ENCODE results near the gene CAPG. TPM values are rescaled to one million over a fixed set of nuclear protein-coding genes. Genes with fewer than 3 reads are reported as not detected.
"Not testable (repeated sequence)": the region's sequence is repeated elsewhere in the genome, so short reads cannot be mapped to it uniquely, and the experiment has no call there.

CAPG gene
- total RNA-seq, 1 donor from 2014 or later = 63.1 TPM

DNA sequence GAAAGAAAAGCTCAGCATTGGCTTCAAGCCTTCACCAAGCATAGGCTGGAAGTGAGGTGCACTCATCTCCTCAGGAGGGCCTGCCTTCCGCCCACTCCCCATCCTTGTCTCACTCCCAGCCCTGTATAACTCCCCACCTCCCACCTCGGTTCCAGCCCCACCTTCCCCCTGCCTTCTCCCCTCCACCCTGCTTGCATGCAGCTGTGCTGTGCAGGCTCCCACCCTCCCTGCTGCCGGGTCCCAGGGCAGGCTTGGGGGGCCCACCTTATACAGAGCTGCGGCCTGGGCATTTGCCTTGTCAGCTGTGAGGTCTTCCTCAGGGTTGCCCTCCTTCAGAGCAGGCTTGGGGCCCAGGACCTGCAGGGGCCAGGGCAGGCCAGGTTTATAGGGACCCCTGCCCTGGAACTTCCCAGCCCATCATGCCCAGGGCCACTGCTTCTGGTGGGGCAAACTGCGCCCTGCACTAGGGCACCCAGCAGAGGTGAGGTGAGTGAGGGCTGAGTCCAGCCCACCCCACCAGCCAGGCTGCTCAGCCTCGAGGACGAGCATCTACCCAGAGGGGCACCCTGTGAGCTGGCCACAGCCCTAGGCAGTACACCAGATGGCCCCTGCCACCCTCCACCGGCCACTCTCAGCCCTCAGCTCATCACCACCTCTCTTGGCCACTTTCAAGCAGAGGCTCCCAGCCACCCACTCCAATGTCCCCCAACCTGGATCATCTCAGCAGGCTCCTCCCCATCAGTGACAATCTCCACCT, 11.6 kb downstream of the CAPG start:
- no peak for DNase-seq (ENCODE audit: extremely low read depth, low read depth, low spot score)

DNA sequence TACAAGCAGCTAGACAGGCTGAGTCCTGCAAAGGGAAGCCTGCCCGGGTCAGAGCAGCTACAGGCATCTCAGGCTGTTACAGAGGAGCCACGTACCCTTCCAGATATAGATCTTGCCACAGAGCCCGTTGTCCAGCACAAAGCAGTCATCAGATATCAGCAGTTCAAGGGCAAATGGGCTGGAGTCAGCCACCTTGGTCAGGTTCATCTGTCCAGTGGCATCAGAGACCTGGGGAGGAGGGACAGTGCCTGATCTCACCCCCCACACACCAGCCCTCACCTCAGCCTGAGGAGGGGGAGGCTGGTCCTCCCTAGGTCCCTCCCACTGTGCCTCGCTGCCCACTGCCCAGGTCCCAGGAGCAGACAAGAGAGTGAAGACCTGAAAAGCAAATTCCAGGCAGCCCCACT, 12.2 kb downstream of the CAPG start:
- DNase-seq (ENCODE audit: extremely low read depth, low read depth, low spot score) = no peak

DNA sequence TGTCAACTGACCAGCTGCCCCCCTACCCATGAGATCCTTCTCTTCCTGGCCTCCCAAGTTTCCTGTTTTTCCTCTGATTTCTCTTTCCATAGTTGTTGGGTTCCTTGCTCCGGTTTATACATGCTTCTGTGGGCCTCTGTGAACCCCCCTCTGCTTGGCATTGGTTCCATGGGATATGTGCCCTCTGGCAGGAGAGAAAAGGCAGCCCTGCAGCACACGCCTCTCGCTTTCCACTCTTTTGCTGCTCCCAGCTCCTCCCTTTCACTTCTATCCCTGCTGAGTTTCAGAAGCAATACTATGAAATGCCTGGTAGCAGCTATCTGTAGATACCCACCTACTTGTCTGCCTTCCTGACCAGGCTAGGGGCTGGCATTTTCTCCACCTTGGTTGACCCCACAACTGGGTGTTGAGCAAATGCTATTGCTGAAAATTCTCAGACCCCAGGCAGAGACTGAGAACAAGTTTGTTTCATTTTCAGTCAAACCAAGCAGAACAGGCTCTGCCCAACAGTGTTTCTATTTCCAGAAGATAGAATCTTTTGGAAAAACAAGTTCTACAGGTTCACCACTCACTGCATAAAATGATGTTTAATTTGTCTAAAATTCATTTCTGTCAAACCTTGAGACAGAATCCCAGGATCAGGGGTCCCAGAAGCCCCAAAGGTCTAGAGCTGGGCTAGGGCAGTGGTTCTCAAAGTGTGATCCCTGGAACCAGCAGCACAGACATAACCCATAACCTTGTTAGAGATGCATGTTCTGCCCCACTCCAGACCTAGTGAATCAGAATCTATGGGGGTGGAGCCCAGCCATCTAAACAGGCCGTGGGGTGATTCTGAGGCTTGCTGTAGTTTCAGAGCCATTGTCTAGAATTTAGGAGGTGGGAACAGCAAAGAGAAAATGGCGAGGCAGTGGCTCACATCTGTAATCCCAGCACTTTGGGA, 13.4 kb downstream of the CAPG start:
- DNase-seq (ENCODE audit: extremely low read depth, low read depth, low spot score) = no peak

DNA sequence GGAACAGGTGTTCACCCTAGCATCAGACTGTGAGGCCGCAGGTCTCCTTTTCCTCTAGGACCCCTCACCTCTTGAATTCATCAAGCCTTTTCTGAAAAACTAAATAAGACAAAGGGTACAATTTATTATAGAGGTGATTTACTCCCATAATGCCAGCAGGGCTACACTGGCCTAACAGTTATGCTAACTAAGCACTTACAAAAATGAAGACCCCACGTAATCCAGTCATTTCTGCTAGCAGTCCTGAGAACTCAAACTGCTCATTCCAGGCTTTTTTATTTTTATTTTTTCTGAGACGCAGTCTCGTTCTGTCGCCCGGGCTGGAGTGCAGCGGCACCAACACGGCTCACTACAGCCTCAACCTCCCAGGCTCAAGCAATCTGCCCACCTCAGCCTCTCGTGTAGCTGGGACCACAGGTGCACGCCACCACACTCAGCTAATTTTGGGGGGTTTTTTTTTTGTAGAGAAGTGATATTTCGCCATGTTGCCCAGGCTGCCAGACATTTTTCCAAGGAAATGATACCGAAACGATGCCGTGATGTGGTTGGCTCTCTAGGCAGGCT, 14.2 kb downstream of the CAPG start:
- DNase-seq (ENCODE audit: extremely low read depth, low read depth, low spot score) = no peak

DNA sequence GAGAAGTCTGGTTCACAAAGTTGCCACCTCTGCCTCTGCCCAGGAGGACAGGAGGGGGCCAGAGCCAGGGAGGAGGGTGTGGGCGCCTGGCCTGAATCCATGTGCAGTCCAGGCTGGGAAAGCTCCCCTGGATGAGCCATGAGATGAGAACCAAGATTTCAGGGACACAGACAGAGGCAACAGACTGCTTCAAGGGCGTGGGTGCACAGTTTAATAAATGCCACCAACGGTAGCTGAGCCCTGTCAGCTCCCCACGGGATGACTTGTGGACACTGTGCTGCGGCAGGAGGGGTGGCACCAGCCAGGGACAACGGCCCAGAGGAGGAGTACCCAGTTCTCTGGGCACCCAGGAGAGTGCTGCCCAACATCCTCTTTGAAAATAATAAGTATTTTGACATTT, 15.2 kb downstream of the CAPG start:
- no peak for DNase-seq (ENCODE audit: extremely low read depth, low read depth, low spot score)

DNA sequence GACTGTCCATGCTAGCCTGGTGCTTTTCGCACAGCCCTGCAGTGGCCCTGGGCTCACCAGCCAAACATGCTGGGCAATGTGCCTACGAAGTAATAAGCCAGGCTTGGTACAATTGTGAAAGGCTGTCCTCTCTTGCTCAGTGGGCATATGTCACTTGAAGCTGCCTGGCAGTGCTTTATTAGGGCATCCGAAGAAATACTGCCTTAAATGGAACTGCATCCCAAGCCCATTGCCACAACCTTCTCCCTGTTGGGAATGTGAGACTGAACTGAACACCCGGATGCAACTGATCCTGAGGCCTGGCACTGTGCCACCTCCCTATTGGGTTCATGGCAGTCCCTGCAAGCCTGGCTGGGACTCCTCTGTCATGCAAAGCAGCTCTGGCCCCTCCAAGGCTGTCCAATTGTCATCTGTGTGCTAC, 15.9 kb downstream of the CAPG start:
- DNase-seq (ENCODE audit: extremely low read depth, low read depth, low spot score) = no peak

DNA sequence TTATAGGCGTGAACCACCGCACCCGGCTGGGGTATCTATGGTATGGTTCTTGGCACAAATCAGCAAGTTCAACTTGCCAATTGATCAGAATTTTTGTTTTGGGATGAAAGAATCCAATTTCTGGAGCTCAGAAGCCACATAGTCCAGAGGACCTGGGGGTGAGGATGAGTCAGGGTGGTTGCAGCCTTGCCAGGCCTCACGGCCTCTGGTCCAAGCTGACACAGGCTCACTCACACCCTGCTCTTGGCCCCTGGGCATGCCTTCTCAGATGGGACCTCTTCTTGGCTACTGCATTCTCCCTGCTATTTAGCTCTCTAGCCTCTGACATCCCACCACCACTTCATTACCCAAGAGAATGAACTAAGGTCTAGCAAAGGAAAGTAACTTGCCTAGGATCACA, 16.3 kb downstream of the CAPG start:
- no peak for DNase-seq (ENCODE audit: extremely low read depth, low read depth, low spot score)

DNA sequence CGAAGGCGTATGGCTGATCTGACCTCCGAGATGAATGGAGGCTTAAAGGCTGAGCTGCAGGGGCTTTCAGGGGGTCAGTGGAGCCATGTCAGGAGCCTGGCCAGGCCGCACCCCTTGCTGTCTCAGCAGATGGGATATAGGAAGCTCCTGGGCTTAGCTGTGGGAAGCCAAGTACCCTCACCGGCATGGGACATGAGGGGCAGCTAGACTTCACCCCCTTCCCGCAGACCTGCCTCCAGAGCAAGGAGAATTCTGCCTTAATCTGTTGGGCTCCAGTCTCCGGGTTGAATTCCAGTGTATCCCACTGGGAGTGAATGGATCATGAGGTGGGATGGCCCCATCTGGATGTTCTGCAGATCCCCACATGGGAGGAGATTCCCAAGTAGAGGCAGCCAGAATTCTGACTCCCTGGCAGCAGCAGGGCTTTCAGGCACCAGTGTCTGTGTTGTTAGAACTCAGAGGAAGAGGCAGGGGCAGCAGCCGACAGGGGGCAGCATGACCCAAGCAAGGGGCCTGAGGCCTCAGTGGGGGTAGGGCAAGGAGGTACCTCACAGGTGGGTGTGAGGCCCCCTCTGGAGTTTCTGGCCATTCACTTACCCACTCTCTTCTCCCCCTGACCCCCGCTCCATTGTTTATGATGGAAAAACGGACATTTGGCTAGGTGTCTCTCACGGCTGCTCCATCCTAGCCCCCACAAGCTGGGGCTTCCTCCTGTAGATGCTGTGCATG, 19.1 kb downstream of the CAPG start:
- DNase-seq (ENCODE audit: extremely low read depth, low read depth, low spot score) = no peak

DNA sequence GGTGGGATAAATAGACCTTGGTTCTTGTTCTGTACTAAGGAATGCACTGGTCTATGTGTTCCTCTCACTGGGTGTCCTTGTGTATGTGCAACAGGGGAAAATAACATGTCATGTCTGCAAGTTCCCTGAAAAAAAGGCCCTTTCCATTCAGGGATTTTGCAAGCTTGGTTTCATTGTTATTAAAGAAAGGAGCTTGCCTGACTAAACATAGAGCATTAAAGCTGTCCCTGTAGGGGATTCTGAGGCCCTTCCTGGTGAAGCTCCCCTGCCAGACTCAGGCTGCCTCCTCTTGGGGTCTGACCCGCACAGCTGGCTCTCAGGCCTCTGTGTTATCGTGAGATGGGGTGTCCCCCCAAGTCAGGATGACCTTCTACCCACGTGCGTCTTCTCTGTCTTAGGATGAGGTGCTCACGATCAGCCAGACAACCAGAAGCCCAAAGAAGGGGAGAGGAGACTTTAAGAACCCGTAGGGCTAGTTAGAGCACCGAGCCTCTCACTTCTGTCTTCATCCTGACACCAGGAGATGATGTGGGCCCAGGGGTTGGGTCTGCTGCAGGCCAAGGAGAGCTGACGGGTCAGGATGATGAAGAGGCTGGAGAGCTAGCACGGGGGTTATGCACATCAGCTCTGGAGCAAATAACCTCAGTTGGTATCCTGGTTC, 21.2 kb downstream of the CAPG start:
- DNase-seq (ENCODE audit: extremely low read depth, low read depth, low spot score) = no peak

DNA sequence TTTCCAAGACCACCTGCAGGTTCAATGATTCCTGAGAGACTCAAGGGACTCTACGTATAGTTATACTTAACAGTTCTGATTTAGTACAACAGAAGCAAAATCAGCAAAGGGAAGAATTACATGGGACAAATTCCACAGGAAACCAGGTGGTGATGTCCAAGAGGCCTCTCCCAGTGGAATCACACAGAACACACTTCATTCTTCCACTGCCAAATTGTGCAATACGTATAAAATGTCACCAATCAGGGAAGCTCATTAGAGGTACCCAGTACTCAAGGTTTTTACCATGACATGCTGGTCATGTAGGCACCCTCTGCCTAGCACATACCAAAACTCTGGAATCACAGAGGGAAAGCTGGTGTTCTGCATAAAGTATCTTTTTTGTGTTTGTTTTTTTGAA, 22.4 kb downstream of the CAPG start:
- no peak for DNase-seq (ENCODE audit: extremely low read depth, low read depth, low spot score)

DNA sequence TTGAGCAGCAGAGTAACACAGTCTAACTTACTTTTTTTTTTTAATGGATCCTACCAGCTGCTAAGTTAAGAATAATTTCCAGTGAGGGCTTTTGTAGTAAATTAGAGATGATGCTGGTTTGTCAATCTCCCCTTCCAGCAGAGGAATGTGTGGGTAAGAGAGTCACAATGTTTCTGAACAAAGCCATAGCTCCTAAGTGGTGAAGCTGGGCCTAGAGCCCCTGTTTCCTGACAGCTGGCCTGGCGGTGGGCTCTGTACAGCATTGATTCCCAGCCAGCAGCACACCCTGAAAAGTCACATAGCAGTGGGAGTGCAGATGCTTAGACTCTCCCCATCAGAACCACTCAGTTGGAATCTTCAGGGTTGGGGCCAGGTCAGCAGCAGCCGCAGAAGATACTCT, 24.4 kb downstream of the CAPG start:
- DNase-seq (ENCODE audit: extremely low read depth, low read depth, low spot score) = no peak

DNA sequence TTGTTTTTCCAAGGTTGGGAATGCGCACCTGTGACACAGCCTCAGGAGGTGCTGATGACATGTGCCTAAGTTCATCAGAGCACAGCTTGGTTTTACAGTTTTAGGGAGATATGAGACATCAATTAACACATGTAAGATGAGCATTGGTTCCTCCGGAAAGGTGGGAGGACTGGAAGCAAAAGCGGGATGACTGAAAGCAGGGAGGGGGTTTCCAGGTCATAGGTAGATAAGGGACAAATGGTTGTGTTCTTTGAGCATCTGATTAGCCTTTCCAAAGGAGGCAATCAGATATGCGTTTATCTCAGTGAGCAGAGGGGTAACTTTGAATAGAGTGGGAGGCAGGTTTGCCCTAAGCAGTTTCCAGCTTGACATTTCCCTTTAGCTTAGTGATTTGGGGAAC, 26.3 kb downstream of the CAPG start:
- no peak for DNase-seq (ENCODE audit: extremely low read depth, low read depth, low spot score)

DNA sequence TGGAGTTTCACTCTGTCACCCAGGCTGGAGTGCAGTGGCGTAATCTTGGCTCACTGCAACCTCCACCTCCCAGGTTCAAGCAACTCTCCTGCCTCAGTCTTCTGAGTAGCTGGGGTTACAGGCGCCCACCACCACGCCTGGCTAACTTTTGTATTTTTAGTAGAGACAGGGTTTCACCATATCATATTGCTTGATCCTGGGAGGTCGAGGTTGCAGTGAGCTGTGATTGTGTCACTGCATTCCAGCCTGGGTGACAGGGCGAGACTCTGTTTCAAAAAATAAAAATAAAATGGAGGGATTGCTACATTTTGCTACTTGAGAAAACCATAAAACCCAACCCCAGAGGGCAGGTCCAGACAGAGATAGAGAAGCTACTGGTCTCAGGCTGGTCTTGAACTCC, 27.0 kb downstream of the CAPG start:
- not testable (repeated sequence) for DNase-seq (ENCODE audit: extremely low read depth, low read depth, low spot score)

DNA sequence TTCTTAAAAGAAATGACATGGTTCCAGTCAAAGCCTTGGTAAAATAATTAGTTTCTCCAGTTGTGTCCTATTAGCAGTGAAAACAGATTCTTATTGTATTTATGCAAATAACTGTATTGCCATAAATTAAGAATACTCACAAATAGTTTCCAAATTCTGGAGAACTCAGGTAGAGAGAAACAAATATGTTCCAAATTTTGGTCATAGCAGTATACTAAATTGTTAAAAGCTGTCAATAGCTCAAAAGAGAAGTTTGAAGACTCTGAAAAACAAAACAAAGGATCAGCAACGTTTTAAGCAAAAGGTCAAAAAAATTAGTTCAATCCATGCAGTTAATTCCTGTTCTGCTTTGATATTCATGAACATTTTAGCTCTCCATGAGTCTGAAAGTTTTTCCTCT, 30.1 kb downstream of the CAPG start:
- DNase-seq (ENCODE audit: extremely low read depth, low read depth, low spot score) = no peak

DNA sequence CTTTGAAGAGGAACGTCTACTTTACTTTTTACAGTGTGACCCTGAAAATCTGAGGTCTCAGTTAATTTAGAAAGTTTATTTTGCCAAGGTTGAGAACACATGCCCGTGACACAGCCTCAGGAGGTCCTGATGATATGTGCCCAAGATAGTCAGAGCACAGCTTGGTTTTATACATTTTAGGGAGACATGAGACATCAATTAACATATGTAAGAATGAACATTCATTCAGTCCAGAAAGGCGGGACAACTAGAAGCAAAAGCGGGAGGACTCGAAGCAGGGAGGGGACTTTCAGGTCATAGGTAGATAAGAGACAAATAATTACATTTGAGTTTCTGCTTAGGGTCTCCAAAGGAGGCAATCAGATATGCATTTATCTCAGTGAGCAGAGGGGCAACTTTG, 31.9 kb downstream of the CAPG start:
- no peak for DNase-seq (ENCODE audit: extremely low read depth, low read depth, low spot score)

DNA sequence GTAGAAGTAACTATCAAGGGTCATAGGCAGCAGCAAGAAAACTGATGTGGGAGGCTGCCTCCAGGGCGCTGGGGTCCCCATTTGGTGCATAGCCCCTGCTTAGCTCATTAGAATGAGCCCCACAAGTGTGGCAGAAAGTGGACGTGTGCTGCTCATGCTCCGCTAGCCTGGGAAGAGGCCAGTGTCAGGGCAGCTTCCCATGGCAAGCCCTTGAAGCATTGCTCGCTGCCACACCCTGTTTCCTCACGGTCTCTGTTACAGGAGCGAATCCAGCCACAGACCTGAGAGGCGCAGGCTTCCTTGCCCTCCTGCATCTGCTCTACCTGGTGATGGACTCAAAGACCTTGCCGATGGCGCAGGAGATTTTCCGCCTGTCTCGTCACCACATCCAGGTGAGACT, 33.1 kb downstream of the CAPG start:
- no peak for DNase-seq (ENCODE audit: extremely low read depth, low read depth, low spot score)

DNA sequence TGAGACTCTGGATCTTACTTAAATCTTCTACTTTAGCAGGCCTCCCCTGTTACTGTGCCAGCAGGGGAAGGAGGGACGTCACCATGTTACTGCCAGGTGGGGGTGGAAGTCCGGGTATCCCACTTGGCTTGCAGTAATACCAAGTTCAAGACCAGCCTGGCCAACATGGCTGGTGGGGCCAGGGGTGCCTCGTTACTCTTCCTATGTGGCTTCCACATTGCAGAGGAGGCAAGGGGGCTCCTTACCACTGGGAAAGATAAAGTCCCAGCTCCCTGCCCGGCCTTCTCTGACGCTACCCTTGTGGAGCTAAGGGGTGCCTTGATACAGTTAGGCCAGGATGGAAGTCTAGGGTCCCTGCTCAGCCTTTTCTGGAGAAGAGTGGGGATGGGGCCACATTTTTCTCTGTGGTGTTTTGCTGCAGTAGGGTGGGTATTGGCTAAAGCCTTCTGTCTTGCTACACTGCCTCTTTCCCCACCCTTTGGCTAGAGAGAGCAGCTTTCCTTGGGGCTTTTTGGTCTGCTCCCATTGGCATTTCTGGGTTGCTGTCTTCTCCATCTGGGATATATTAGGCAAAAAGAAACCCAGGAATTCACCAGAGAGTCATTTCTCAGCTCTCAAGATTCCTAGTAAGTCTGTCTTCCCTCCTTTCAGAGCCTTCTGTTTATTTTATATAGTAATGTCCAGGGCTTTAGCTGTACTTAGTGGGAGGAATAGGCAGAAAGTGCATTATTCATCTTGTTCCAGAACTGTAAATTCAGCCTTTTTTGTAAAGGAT, 33.7 kb downstream of the CAPG start:
- DNase-seq (ENCODE audit: extremely low read depth, low read depth, low spot score) = no peak

DNA sequence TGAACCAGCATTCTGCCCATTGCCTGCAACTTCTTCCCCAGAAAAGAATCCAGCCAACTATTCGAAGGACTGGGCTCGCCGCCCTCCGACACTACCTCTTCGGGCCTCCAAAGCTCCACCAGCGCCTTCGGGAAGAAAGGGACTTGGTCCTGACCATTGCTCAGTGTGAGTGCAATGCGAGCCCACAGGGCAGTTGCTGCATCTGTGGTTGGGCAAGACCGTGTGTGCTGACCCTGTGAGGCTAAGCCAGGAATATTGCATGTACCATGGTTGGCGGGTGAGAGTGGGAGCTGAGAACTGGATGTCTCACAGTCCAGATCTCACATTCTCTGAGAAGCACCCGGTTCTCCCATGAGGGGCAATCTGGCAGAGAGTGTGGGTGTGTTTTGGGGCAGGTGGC, 39.1 kb downstream of the CAPG start:
- DNase-seq (ENCODE audit: extremely low read depth, low read depth, low spot score) = no peak

DNA sequence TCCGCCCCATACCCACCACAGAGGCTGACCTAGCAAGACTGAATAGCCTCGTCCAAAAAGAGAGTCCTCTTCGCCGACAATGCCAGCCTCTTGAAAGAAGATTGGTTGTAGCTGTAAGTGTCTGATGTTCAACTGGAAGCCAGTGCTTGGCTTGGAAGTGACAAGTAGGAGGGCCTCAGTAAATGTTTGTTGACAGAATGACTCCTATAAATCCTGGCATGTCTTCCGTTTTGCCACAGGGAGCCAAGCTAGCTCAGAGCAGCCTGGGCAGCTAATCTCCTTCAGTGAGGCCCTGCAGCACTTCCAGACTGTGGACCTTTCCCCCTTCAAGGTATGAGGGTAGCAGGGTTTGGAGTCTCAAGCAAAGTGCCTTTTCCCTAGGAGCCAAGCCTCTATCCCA, 40.7 kb downstream of the CAPG start:
- no peak for DNase-seq (ENCODE audit: extremely low read depth, low read depth, low spot score)

DNA sequence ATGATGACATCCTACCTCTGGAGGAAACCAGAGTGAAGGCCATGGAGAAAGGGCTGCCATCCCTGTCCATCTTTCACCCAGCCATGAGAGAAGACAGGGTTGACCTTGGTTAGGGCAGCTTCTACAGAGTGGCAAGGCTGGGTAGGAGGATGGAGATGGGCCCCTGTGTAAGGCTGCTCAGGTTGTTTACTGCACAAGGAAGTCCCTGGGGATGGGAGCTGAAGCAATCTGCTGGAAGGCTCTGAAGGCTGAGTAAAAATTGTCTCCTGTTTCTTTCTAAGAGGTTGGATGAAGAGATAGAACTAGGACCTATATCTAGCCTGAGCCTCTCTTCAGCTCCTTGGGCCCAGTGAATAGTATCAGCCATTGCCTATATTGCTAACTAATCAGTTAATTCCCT, 41.2 kb downstream of the CAPG start:
- DNase-seq (ENCODE audit: extremely low read depth, low read depth, low spot score) = no peak
